ENCODE data around the gene DLGAP1.

- TF ChIP-seq POLR2AphosphoS5 (IDR thresholded peaks at IDR 0.05) (no peak), CTCF (IDR thresholded peaks at IDR 0.05) (no peak), POLR2A (IDR thresholded peaks at IDR 0.05; ENCODE audit: low read depth) (no peak)
These were observed 547.2 kb downstream of the DLGAP1 start for GRCh38 chr18:3907955-3908354.
